Measurements from ENCODE around the gene TMA7.
A peak's percentile ranks its signal among the peaks of the same experiment; 100 is the strongest.

The TMA7 gene

GRCh38 chr3:48431224-48432029, 8.6 kb upstream of the TMA7 start:
- H3K4me1 ChIP-seq: peaks cover 24% of the 10 kb centered on the region
- in situ Hi-C loops (cut with MboI; ENCODE audit: low sequenced_read_pairs): no loop called here
- peaks cover 27% of the 10 kb centered on the region for H3K36me3 ChIP-seq (replicated peaks)
- no peak for DNase-seq (ENCODE audit: low spot score in 2 of 2)
- H3K9me3 ChIP-seq: no peaks in the 10 kb centered on the region
- H3K27me3 ChIP-seq (ENCODE audit: low read depth): no peaks in the 10 kb centered on the region
- H3K4me3 ChIP-seq: no peak overlapping the region

GRCh38 chr3:48432411-48433371, 7.4 kb upstream of the TMA7 start:
- Histone ChIP-seq H3K27me3 (ENCODE audit: low read depth) (no peaks in the 10 kb centered on the region), H3K36me3 (replicated peaks) (peaks cover 27% of the 10 kb centered on the region), H3K9me3 (no peaks in the 10 kb centered on the region), H3K4me3 (no peak overlapping the region), H3K4me1 (peaks cover 24% of the 10 kb centered on the region)
- in situ Hi-C loops (cut with MboI; ENCODE audit: low sequenced_read_pairs): no loop called here
- peak in 1 of 2 experiments; percentile 31 for DNase-seq (ENCODE audit: low spot score in 2 of 2)

GRCh38 chr3:48433472-48434118, 6.5 kb upstream of the TMA7 start:
- H3K36me3 ChIP-seq (replicated peaks): peaks cover 27% of the 10 kb centered on the region
- no peaks in the 10 kb centered on the region for H3K27me3 ChIP-seq (ENCODE audit: low read depth)
- in situ Hi-C loops (cut with MboI; ENCODE audit: low sequenced_read_pairs): no loop called here
- DNase-seq (ENCODE audit: low spot score in 2 of 2): peak; percentile 66 to 78
- no peak overlapping the region for H3K4me3 ChIP-seq
- H3K4me1 ChIP-seq: peaks cover 18% of the 10 kb centered on the region
- no peaks in the 10 kb centered on the region for H3K9me3 ChIP-seq

GRCh38 chr3:48434591-48435222, 5.3 kb upstream of the TMA7 start:
- in situ Hi-C loops (cut with MboI; ENCODE audit: low sequenced_read_pairs): loop anchor here (5.0 kb wide), 3 partner anchors 162 to 242 kb away; no protein-coding TSS in a partner anchor
- no peak overlapping the region for H3K4me3 ChIP-seq
- peaks cover 27% of the 10 kb centered on the region for H3K36me3 ChIP-seq (replicated peaks)
- peak in 1 of 2 experiments; percentile 22 for DNase-seq (ENCODE audit: low spot score in 2 of 2)
- H3K9me3 ChIP-seq: no peaks in the 10 kb centered on the region
- no peaks in the 10 kb centered on the region for H3K27me3 ChIP-seq (ENCODE audit: low read depth)
- peaks cover 23% of the 10 kb centered on the region for H3K4me1 ChIP-seq

GRCh38 chr3:48435223-48435595, 4.8 kb upstream of the TMA7 start:
- in situ Hi-C loops (cut with MboI; ENCODE audit: low sequenced_read_pairs): loop anchor here (5.0 kb wide), 3 partner anchors 163 to 243 kb away; no protein-coding TSS in a partner anchor
- Histone ChIP-seq H3K9me3 (no peaks in the 10 kb centered on the region), H3K27me3 (ENCODE audit: low read depth) (no peaks in the 10 kb centered on the region), H3K4me3 (no peak overlapping the region), H3K4me1 (peaks cover 20% of the 10 kb centered on the region), H3K36me3 (replicated peaks) (peaks cover 27% of the 10 kb centered on the region)
- DNase-seq (ENCODE audit: low spot score in 2 of 2): peak in 1 of 2 experiments; percentile 5

GRCh38 chr3:48435774-48436476, 4.1 kb upstream of the TMA7 start:
- Histone ChIP-seq H3K9me3 (no peaks in the 10 kb centered on the region), H3K4me1 (peaks cover 20% of the 10 kb centered on the region), H3K36me3 (replicated peaks) (peaks cover 27% of the 10 kb centered on the region), H3K27me3 (ENCODE audit: low read depth) (no peaks in the 10 kb centered on the region), H3K4me3 (no peak overlapping the region)
- peak; percentile 76 to 92 for DNase-seq (ENCODE audit: low spot score in 2 of 2)
- in situ Hi-C loops (cut with MboI; ENCODE audit: low sequenced_read_pairs): loop anchor here (5.0 kb wide), 3 partner anchors 164 to 244 kb away; no protein-coding TSS in a partner anchor

GRCh38 chr3:48436477-48436787, 3.6 kb upstream of the TMA7 start:
- Histone ChIP-seq H3K4me1 (peaks cover 22% of the 10 kb centered on the region), H3K36me3 (replicated peaks) (peaks cover 30% of the 10 kb centered on the region), H3K4me3 (no peak overlapping the region), H3K9me3 (no peaks in the 10 kb centered on the region), H3K27me3 (ENCODE audit: low read depth) (no peaks in the 10 kb centered on the region)
- in situ Hi-C loops (cut with MboI; ENCODE audit: low sequenced_read_pairs): loop anchor here (5.0 kb wide), 3 partner anchors 164 to 244 kb away; no protein-coding TSS in a partner anchor
- no peak for DNase-seq (ENCODE audit: low spot score in 2 of 2)

GRCh38 chr3:48436855-48437254, 3.2 kb upstream of the TMA7 start:
- H3K9me3 ChIP-seq: no peaks in the 10 kb centered on the region
- no peaks in the 10 kb centered on the region for H3K27me3 ChIP-seq (ENCODE audit: low read depth)
- H3K4me1 ChIP-seq: peaks cover 26% of the 10 kb centered on the region
- peaks cover 30% of the 10 kb centered on the region for H3K36me3 ChIP-seq (replicated peaks)
- no peak overlapping the region for H3K4me3 ChIP-seq
- peak in 1 of 2 experiments; percentile 5 for DNase-seq (ENCODE audit: low spot score in 2 of 2)
- in situ Hi-C loops (cut with MboI; ENCODE audit: low sequenced_read_pairs): loop anchor here (5.0 kb wide), 3 partner anchors 165 to 245 kb away; no protein-coding TSS in a partner anchor

GRCh38 chr3:48437812-48438211, 2.2 kb upstream of the TMA7 start:
- H3K27me3 ChIP-seq (ENCODE audit: low read depth): no peaks in the 10 kb centered on the region
- H3K4me1 ChIP-seq: peaks cover 26% of the 10 kb centered on the region
- H3K9me3 ChIP-seq: no peaks in the 10 kb centered on the region
- H3K36me3 ChIP-seq (replicated peaks): peaks cover 30% of the 10 kb centered on the region
- DNase-seq (ENCODE audit: low spot score in 2 of 2): no peak
- no peak overlapping the region for H3K4me3 ChIP-seq
- in situ Hi-C loops (cut with MboI; ENCODE audit: low sequenced_read_pairs): loop anchor here (5.0 kb wide), 3 partner anchors 166 to 246 kb away; no protein-coding TSS in a partner anchor

- no peak for DNase-seq (ENCODE audit: low spot score in 2 of 2)
Observed at GRCh38 chr3:48440590-48440958, 517 bp downstream of the TMA7 start.

GRCh38 chr3:48441940-48442339, 1.9 kb downstream of the TMA7 start:
- Histone ChIP-seq H3K27me3 (ENCODE audit: low read depth) (no peaks in the 10 kb centered on the region), H3K4me1 (peaks cover 15% of the 10 kb centered on the region), H3K9me3 (no peaks in the 10 kb centered on the region), H3K4me3 (no peak overlapping the region; the same call in 1 of the 2 replicates), H3K36me3 (replicated peaks) (peaks cover 39% of the 10 kb centered on the region)
- in situ Hi-C loops (cut with MboI; ENCODE audit: low sequenced_read_pairs): no loop called here
- DNase-seq (ENCODE audit: low spot score in 2 of 2): no peak

More at GRCh38 chr3:48440590-48440958, 517 bp downstream of the TMA7 start:
- peaks cover 36% of the 10 kb centered on the region for H3K36me3 ChIP-seq (replicated peaks)
- H3K4me1 ChIP-seq: peaks cover 13% of the 10 kb centered on the region
- no peaks in the 10 kb centered on the region for H3K27me3 ChIP-seq (ENCODE audit: low read depth)
- in situ Hi-C loops (cut with MboI; ENCODE audit: low sequenced_read_pairs): no loop called here
- no peaks in the 10 kb centered on the region for H3K9me3 ChIP-seq
- peak overlapping the region; percentile 87 for H3K4me3 ChIP-seq

GRCh38 chr3:48445277-48445882, 5.3 kb downstream of the TMA7 start:
- Histone ChIP-seq H3K27me3 (ENCODE audit: low read depth) (no peaks in the 10 kb centered on the region), H3K4me3 (peak overlapping the region; percentile 95), H3K9me3 (no peaks in the 10 kb centered on the region), H3K36me3 (replicated peaks) (peaks cover 42% of the 10 kb centered on the region), H3K4me1 (peaks cover 24% of the 10 kb centered on the region)
- DNase-seq (ENCODE audit: low spot score in 2 of 2): no peak
- in situ Hi-C loops (cut with MboI; ENCODE audit: low sequenced_read_pairs): no loop called here

Measured in HAP-1 (cell line).